KG1 (cell line): ENCODE results near the gene MPV17L2.
"Not testable (repeated sequence)": the region's sequence is repeated elsewhere in the genome, so short reads cannot be mapped to it uniquely, and the experiment has no call there.

Source experiments
- DNase-seq: peaks from one replicate; lab custom pipeline; 2025; lab: John Stamatoyannopoulos, UW

MPV17L2 gene

DNA sequence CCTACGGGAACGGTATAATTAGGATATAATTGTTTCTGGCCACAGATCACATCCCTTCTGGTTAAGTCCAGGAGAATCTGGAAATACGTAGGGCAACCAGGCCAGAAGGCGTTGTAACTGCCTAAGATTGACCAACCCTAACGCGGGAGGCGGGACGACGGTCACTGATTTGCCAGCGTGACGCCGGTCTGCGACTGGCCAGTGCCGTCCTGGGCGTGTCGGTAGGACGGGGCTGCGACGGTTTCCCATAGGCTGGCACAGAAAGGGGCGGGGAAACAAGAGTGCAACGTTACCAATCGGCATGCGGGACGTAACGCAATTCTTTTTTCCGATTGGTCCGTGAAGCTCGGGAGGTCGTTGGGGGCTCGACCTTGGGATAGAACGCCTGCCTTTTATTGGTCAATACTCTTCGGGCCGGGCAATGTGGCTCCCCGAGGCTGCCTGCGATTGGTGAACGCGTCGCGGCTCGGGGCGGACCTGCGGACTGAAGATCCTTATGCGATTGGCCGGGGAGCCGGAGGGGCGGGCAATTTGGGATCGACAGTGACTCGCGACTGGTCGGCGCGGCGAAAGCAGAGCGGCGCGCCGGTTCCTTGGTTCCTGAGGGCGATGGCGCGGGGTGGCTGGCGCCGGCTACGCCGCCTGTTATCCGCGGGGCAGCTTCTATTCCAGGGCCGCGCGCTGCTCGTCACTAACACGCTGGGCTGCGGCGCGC, at the start of gene MPV17L2:
TSS of gene MPV17L2 (plus strand) at position 546 of the 715 bp plus-strand sequence. CDS start at position 610, 64 bp downstream.
- DNase-seq, result peak; percentile 98

GRCh38 chr19:18143902-18144301, 49.1 kb upstream of the MPV17L2 start:
- DNase-seq, result no peak

DNA sequence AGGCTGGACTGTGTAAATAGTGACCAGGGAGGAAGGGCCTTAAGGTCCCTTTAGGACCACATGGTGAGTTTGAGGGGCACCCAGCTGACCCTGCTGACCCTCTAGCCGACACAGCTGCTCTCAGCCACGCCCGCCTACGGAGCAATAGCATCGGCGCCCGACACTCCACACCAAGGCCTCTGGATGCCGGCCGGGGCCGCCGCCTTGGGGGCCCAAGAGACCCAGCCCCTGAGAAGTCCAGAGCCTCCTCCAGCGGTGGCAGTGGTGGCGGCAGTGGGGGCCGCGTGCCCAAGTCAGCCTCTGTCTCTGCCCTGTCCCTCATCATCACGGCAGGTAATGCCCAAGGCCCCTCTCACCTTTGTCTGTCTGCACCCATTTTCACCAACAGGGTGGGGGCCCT, 48.7 kb upstream of the MPV17L2 start:
- no peak for DNase-seq

GRCh38 chr19:18144906-18145305, 48.1 kb upstream of the MPV17L2 start:
- DNase-seq, result no peak

GRCh38 chr19:18145391-18145999, 47.5 kb upstream of the MPV17L2 start:
- DNase-seq, result no peak

GRCh38 chr19:18147396-18147795, 45.6 kb upstream of the MPV17L2 start:
- no peak for DNase-seq

DNA sequence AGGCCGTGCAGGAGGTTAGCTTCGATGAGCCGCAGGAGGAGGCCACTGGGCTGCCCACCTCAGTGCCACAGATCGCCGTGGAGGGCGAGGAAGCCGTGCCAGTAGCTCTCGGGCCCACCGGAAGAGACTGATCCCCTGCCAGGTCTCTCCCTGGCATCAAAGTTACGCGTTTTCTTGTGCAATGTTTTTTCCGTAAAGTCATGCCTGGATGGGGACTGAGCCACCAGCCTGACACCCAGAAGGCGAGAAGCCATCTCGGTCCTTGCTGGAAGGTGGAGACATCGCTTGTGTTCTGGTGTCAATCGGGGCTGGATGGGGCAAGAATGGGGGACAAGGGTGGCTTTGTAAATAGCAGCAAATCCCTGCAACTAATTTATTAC, 43.4 kb upstream of the MPV17L2 start:
- no peak for DNase-seq

DNA sequence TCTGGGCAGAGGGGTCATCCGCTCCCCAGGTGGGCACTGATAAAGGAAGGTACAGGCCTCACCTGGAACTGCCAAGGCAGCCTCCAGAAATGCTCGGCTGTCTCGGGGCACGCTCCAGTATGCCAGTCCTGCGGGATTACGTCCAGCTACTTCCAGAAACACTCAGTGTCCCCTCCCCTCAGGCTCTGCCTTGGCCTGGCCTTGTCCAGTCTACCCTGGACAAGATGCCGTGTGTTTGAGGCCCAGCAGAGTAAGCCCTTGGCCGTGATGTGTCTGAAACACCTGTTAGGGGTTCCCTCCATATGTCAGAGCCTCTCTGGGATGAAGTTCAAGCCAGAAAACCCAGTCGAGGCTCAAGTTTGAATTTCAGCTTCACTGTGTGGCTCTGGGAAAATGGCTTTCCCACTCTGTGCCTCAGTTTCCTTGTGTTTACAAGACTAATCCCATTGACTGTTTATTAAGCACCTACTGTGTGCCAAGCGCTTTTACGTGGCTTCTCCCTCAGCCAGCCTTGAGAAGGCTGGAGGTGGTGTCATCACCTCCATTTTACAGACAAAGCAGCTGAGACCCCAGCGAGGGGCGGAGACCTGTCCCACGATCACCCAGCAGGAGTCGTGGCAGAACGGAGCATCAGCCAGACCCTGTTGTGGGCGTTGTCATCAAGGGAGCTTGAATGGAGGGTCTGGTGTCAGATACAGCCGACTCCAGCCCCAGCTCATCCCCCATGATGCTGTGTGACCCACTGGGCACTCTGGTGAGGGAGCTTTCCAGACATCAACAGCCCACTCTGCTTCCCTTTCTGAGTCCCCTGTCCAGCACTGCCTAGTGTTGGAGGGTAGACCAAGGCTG, 42.0 kb upstream of the MPV17L2 start:
- no peak for DNase-seq

DNA sequence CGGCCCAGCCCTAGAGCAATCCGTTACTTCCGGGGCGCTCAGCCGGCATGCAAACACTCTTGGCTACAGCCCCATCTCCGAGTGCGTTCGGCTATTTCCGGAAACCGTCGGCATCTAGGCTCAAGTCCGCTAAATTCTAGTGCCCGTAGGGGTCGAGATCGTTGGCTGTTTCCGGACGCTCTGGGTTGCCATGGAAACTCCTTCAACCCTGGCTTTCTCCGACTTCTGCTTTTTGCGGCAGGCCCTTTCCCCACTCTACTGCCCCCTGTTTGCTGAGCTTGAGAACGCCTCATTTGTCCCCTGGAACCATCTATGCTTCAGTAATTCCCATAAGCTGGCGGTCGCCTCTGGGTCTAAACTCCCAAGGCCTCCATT, 40.6 kb upstream of the MPV17L2 start:
- peak; percentile 100 for DNase-seq

- DNase-seq, result peak; percentile 99
These were observed 40.0 kb upstream of the MPV17L2 start, which contains the start of gene PIK3R2 for GRCh38 chr19:18152817-18153555. PIK3R2 (plus strand) TSS chr19:18153163; CDS start chr19:18155880, 2,717 bp downstream.

- no peak for DNase-seq
These were observed 39.4 kb upstream of the MPV17L2 start for GRCh38 chr19:18153556-18154134.

- DNase-seq, result no peak
These were observed 37.6 kb upstream of the MPV17L2 start for GRCh38 chr19:18155095-18156087.

- DNase-seq, result no peak
These were observed 36.8 kb upstream of the MPV17L2 start for GRCh38 chr19:18156268-18156667.

DNA sequence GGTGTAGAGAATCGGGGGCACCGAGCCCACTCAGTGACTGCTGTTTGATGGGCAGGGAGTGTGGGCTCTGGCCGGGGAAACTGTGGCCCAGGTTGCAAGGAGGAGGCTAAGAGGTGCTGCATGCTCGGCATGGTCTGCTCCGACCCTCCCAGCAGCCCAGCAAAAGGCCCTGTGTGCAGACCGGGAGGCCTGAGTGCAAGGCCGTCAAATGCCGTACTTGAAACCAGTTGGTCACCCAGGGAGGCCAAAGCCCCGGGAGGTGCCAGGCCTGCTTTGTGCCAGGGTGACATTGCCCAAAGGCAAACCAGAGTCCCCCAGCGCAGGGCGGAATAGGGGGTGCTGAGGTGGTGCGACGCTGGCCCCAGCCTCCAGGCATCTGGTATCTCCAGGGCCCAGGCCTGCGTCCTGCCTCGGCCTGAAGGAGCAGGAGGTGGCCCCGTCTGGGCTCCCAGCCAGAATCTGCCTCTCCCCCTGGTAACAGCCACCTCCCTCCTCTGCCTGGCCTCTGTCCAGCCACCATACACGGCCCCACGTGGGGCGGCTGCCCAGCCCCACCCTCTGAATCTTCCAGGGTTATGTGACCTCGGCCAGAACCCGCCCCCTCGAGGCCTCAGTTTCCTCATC, 36.1 kb upstream of the MPV17L2 start:
- no peak for DNase-seq

- DNase-seq, result no peak
These were observed 35.5 kb upstream of the MPV17L2 start for GRCh38 chr19:18157465-18158063.

- DNase-seq, result no peak
These were observed 34.6 kb upstream of the MPV17L2 start for GRCh38 chr19:18158467-18158866.

DNA sequence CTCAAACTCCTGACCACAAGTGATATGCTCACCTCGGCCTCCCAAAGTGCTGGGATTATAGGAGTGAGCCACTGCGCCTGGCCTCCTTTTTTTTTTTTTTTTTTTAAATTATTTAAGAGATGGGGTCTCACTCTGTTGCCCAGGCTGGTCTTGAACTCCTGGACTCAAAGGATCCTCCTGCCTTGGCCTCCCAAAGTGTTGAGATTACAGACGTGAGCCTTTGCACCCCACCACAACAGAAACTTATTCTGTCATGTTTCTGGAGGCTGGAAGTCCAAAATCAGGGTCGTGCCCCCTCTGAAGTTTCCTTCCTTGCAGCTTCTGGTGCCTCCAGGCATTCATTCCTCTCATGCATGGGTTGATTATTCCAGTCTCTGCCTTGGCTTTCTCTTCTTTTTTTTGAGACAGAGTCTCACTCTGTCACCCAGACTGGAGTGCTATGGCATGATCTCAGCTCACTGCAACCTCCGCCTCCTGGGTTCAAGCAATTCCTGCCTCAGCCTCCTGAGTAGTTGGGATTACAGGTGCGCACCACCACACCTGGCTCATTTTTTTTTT, 33.9 kb upstream of the MPV17L2 start:
- not testable (repeated sequence) for DNase-seq

- no peak for DNase-seq
These were observed 33.2 kb upstream of the MPV17L2 start for GRCh38 chr19:18159810-18160209.

- no peak for DNase-seq
These were observed 32.5 kb upstream of the MPV17L2 start for GRCh38 chr19:18160493-18160970.
